Suprapubic skin (tissue), 4 donors: ENCODE results near the gene CIBAR2.

Experiments used
- POLR2A ChIP-seq, 2 donors: fragments of 450-650 bp; IDR thresholded peaks; one replicate each; pipeline ENCODE4 v1.6.1; 2017; ENCODE audit warnings: antibody characterized with exemption in 2 of 2, mild to moderate bottlenecking in 2 of 2, moderate library complexity in 2 of 2
- POLR2AphosphoS5 ChIP-seq, 3 donors: sonication (generic); formaldehyde crosslinking; IDR thresholded peaks; one replicate each; pipeline ENCODE4 v1.6.1; 2017; ENCODE audit warnings: antibody characterized with exemption in 3 of 3

- TF ChIP-seq POLR2A (IDR thresholded peaks at IDR 0.05) = no peak
- no peak for TF ChIP-seq POLR2AphosphoS5 (IDR thresholded peaks at IDR 0.05)
These were observed 21.3 kb downstream of the CIBAR2 start for GRCh38 chr16:85090873-85091521.
